Ishikawa (cell line): Measurements from ENCODE around the gene WWOX.

Experiments
- CEBPB ChIP-seq: IDR thresholded peaks from 2 replicates; pipeline ENCODE4 v1.6.1; 2012
- CREB1 ChIP-seq: IDR thresholded peaks from 2 replicates; pipeline ENCODE4 v1.6.1; 2012; ENCODE audit warnings: low read depth
- EGR1 ChIP-seq: IDR thresholded peaks from 2 replicates; pipeline ENCODE4 v1.6.1; 2012
- EP300 ChIP-seq: IDR thresholded peaks from 2 replicates; pipeline ENCODE4 v1.6.1; 2012; ENCODE audit warnings: borderline replicate concordance
- FOXM1 ChIP-seq: IDR thresholded peaks from 2 replicates; pipeline ENCODE4 v1.6.1; 2012; ENCODE audit warnings: low read depth, borderline replicate concordance
- NFIC ChIP-seq: IDR thresholded peaks from 2 replicates; pipeline ENCODE4 v1.6.1; 2012
- RAD21 ChIP-seq: IDR thresholded peaks from 2 replicates; pipeline ENCODE4 v1.6.1; 2012; ENCODE audit warnings: low read depth
- TAF1 ChIP-seq: IDR thresholded peaks from 2 replicates; pipeline ENCODE4 v1.6.1; 2012; ENCODE audit warnings: low read depth, mild to moderate bottlenecking
- TCF12 ChIP-seq: IDR thresholded peaks from 2 replicates; pipeline ENCODE4 v1.6.1; 2012; ENCODE audit warnings: low read depth
- TEAD4 ChIP-seq: IDR thresholded peaks from 2 replicates; pipeline ENCODE4 v1.6.1; 2012
- YY1 ChIP-seq: IDR thresholded peaks from 2 replicates; pipeline ENCODE4 v1.6.1; 2012; ENCODE audit warnings: low read depth
- TF ChIP-seq, protein P1 (sequence below): IDR thresholded peaks from 2 replicates; pipeline ENCODE4 v1.6.1; 2012
- TF ChIP-seq, protein P2 (sequence below): IDR thresholded peaks from 2 replicates; pipeline ENCODE4 v1.6.1; 2012
- TF ChIP-seq, protein P3 (sequence below): IDR thresholded peaks from 2 replicates; pipeline ENCODE4 v1.6.1; 2012; ENCODE audit warnings: low read depth, mild to moderate bottlenecking

DNA sequence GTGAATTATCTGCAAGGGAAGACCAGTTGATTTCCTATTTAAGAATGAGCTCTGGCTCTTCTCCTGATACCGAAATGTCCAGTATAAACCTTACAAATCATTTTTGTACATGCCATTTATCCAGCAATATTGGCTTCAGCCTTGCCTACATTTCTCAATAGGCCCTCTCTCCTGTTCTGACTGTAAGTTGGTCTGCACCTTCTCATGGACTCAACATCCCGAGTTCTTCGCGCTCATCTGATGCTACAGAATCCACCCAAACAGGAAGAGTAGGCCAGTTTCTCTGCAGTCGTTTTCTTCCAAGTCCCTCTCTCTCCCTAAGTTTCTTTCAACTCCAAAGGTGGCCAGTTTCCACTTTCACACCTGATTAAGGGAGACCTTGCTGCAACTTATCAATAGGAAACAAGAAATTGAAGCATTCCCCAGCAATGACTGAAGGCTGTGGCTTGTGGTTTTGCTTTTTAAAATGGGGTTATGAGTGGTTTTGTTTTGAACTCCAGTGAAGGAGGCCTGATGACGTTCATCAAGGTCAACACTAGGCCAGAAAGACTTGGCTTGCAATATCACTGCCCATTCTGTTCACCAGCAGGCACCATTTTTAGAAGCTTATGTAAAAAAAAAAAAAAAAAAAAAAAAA, 1118.0 kb downstream of the WWOX start:
- no peak for TF ChIP-seq TAF1
- no peak for TF ChIP-seq CREB1
- no peak for TF ChIP-seq NFIC
- no peak for TF ChIP-seq EP300
- no peak for TF ChIP-seq TCF12
- TF ChIP-seq, protein P1, sequence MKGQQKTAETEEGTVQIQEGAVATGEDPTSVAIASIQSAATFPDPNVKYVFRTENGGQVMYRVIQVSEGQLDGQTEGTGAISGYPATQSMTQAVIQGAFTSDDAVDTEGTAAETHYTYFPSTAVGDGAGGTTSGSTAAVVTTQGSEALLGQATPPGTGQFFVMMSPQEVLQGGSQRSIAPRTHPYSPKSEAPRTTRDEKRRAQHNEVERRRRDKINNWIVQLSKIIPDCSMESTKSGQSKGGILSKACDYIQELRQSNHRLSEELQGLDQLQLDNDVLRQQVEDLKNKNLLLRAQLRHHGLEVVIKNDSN: no peak
- TF ChIP-seq, protein P2, sequence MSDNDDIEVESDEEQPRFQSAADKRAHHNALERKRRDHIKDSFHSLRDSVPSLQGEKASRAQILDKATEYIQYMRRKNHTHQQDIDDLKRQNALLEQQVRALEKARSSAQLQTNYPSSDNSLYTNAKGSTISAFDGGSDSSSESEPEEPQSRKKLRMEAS: no peak
- no peak for TF ChIP-seq FOXM1
- TF ChIP-seq RAD21: no peak
- TF ChIP-seq, protein P3, sequence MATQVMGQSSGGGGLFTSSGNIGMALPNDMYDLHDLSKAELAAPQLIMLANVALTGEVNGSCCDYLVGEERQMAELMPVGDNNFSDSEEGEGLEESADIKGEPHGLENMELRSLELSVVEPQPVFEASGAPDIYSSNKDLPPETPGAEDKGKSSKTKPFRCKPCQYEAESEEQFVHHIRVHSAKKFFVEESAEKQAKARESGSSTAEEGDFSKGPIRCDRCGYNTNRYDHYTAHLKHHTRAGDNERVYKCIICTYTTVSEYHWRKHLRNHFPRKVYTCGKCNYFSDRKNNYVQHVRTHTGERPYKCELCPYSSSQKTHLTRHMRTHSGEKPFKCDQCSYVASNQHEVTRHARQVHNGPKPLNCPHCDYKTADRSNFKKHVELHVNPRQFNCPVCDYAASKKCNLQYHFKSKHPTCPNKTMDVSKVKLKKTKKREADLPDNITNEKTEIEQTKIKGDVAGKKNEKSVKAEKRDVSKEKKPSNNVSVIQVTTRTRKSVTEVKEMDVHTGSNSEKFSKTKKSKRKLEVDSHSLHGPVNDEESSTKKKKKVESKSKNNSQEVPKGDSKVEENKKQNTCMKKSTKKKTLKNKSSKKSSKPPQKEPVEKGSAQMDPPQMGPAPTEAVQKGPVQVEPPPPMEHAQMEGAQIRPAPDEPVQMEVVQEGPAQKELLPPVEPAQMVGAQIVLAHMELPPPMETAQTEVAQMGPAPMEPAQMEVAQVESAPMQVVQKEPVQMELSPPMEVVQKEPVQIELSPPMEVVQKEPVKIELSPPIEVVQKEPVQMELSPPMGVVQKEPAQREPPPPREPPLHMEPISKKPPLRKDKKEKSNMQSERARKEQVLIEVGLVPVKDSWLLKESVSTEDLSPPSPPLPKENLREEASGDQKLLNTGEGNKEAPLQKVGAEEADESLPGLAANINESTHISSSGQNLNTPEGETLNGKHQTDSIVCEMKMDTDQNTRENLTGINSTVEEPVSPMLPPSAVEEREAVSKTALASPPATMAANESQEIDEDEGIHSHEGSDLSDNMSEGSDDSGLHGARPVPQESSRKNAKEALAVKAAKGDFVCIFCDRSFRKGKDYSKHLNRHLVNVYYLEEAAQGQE: no peak
- TF ChIP-seq CEBPB: no peak
- no peak for TF ChIP-seq TEAD4
- no peak for TF ChIP-seq EGR1
- TF ChIP-seq YY1: no peak
